Activated gamma-delta T cell treated with anti-CD3 and anti-CD28 coated beads, Interleukin-2, amount 50 U/mL, for 16 hours (primary cell): ENCODE measurements around the gene SPATA31D3.
"Not testable (repeated sequence)": the region's sequence is repeated elsewhere in the genome, so short reads cannot be mapped to it uniquely, and the experiment has no call there.

ENCODE experiments used
- DNase-seq: peaks from one replicate; pipeline ENCODE4 v3.0.0-alpha.2; 2020; ENCODE audit warnings: low read depth

The SPATA31D3 gene

GRCh38 chr9:81943393-81943792 lies at the start of gene SPATA31D3:
Gene SPATA31D3 (plus strand): TSS chr9:81943500. CDS start chr9:81943586, 86 bp downstream.
- DNase-seq = not testable (repeated sequence)

- no peak for DNase-seq
These were observed 49.4 kb upstream of the SPATA31D3 start for GRCh38 chr9:81893929-81894328.

- no peak for DNase-seq
These were observed 48.4 kb upstream of the SPATA31D3 start for GRCh38 chr9:81894891-81895290.

- DNase-seq = no peak
These were observed 47.2 kb upstream of the SPATA31D3 start for GRCh38 chr9:81896070-81896469.

GRCh38 chr9:81898851-81899250 lies 44.4 kb upstream of the SPATA31D3 start:
- no peak for DNase-seq

- DNase-seq = no peak
These were observed 41.1 kb upstream of the SPATA31D3 start for GRCh38 chr9:81902196-81902595.

- DNase-seq = no peak
These were observed 40.7 kb upstream of the SPATA31D3 start for GRCh38 chr9:81902626-81903025.

- DNase-seq = no peak
These were observed 36.6 kb upstream of the SPATA31D3 start for GRCh38 chr9:81906671-81907070.

- no peak for DNase-seq
These were observed 31.2 kb upstream of the SPATA31D3 start for GRCh38 chr9:81912135-81912534.

GRCh38 chr9:81915801-81916505 lies 27.3 kb upstream of the SPATA31D3 start:
- DNase-seq = no peak

GRCh38 chr9:81918507-81918906 lies 24.8 kb upstream of the SPATA31D3 start:
- DNase-seq = not testable (repeated sequence)

- DNase-seq = not testable (repeated sequence)
These were observed 15.0 kb upstream of the SPATA31D3 start, which contains the start of gene SPATA31D4 for GRCh38 chr9:81928305-81928704. Gene SPATA31D4 (plus strand): TSS chr9:81928428. CDS start chr9:81928514, 86 bp downstream.

GRCh38 chr9:81930147-81930546 lies 13.2 kb upstream of the SPATA31D3 start:
- DNase-seq = not testable (repeated sequence)

- DNase-seq = not testable (repeated sequence)
These were observed 9.8 kb upstream of the SPATA31D3 start for GRCh38 chr9:81933547-81933946.

- not testable (repeated sequence) for DNase-seq
These were observed 5.3 kb downstream of the SPATA31D3 start for GRCh38 chr9:81948650-81949049.

GRCh38 chr9:81953096-81953495 lies 9.8 kb downstream of the SPATA31D3 start:
- DNase-seq = no peak

- DNase-seq = no peak
These were observed 12.3 kb downstream of the SPATA31D3 start for GRCh38 chr9:81955625-81956024.

- DNase-seq = no peak
These were observed 21.2 kb downstream of the SPATA31D3 start for GRCh38 chr9:81964218-81965171.

GRCh38 chr9:81968026-81968425 lies 24.7 kb downstream of the SPATA31D3 start:
- no peak for DNase-seq

- DNase-seq = no peak
These were observed 26.7 kb downstream of the SPATA31D3 start for GRCh38 chr9:81969971-81970370.

- no peak for DNase-seq
These were observed 28.4 kb downstream of the SPATA31D3 start for GRCh38 chr9:81971727-81972126.

GRCh38 chr9:81974764-81975163 lies 31.5 kb downstream of the SPATA31D3 start:
- DNase-seq = no peak

- DNase-seq = no peak
These were observed 33.1 kb downstream of the SPATA31D3 start for GRCh38 chr9:81976351-81976750.
